ENCODE results near the gene KAT6B.

DNA sequence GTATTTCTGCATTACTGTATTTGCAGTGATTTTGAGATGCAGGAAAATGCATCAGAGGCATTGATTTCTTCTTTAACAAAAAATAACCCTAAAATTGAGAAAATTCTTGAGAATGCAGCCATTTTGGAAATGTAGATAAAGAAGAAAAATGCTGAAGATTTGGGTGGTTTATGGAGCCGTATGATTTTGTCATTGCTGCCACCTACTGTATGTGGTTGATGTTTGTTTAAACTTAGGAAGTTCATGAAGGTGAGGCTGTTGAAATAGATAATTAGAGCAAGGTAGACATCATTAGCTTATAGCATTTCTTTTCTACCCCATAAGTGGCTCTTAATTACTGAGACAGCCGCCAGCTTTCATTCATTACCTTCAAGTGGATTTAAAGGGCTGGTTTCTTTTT, 193.0 kb downstream of the KAT6B start:
- TF ChIP-seq, protein P1, sequence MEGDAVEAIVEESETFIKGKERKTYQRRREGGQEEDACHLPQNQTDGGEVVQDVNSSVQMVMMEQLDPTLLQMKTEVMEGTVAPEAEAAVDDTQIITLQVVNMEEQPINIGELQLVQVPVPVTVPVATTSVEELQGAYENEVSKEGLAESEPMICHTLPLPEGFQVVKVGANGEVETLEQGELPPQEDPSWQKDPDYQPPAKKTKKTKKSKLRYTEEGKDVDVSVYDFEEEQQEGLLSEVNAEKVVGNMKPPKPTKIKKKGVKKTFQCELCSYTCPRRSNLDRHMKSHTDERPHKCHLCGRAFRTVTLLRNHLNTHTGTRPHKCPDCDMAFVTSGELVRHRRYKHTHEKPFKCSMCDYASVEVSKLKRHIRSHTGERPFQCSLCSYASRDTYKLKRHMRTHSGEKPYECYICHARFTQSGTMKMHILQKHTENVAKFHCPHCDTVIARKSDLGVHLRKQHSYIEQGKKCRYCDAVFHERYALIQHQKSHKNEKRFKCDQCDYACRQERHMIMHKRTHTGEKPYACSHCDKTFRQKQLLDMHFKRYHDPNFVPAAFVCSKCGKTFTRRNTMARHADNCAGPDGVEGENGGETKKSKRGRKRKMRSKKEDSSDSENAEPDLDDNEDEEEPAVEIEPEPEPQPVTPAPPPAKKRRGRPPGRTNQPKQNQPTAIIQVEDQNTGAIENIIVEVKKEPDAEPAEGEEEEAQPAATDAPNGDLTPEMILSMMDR (IDR thresholded peaks at IDR 0.05): peak in 3 of 4 experiments; percentile 30 to 33 (median 33)
- no peak for TF ChIP-seq POLR2A (IDR thresholded peaks at IDR 0.05)

Data from uterus (tissue), 2 donors.